T-helper 1 cell (primary cell): ENCODE data around the gene CLSTN1.
"Not testable (repeated sequence)": the region's sequence is repeated elsewhere in the genome, so short reads cannot be mapped to it uniquely, and the experiment has no call there.

Experiments
- DNase-seq, 5 donors: peaks; one replicate each; pipeline ENCODE4 v3.0.0-alpha.2; 2012 to 2020

CLSTN1 gene

GRCh38 chr1:9825093-9826074, 1.6 kb upstream of the CLSTN1 start:
- DNase-seq: peak in 4 of 5 donors; percentile 27 to 40 (median 33)

GRCh38 chr1:9824702-9825089, 931 bp upstream of the CLSTN1 start:
- DNase-seq: no peak

DNA sequence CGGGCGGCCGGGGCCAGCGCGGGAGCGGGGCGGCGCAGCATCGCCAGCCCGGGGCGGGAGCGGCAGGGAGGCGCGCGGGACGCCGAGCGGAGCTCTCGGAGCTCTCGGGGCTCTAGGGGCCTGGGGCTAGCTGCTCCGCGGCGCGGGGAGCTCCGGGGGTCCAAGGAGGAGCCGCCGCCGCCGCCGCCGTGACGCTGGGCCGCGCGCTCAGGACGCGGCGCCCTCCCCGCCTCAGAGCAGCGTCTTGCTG, 147 bp downstream of the CLSTN1 start:
- no peak for DNase-seq

DNA sequence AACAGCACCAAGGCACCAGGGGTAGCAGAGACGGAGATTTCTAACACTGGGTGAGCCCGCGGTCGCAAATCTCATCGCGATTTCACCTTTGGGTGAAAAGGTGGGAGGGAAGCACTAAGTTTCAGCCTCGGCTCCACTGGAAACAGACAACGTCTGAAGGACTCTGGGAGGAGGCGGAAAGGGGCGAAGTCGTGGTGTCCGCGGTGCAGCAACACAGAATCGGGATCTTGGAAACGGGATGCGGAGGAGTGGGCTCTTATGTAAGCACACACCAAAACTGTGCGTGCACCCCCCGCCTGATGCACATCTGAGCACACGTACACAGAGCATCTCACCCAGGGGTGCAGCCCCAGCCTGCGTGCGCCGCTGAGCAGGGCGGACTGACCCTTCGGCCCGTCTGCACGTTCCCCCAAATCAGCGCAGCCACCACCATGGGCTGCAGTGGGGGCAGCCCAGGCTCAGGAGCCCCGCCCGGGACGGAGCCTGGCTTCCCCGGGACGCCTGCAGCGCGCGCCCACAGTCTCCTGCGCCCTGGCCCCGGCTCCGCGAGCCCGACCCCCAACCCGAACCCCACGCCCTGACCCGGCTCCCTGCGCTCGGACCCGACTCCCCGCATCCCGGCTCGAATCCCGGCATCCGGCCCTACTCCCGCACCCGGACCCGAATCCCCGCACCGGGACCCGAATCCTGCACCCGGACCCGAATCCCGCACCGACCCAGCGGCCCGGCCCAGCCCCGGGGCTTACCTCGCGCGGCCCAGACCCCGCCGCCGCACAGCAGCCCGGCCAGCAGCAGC, 670 bp downstream of the CLSTN1 start:
- peak in 1 of 5 donors; percentile 27 for DNase-seq

DNA sequence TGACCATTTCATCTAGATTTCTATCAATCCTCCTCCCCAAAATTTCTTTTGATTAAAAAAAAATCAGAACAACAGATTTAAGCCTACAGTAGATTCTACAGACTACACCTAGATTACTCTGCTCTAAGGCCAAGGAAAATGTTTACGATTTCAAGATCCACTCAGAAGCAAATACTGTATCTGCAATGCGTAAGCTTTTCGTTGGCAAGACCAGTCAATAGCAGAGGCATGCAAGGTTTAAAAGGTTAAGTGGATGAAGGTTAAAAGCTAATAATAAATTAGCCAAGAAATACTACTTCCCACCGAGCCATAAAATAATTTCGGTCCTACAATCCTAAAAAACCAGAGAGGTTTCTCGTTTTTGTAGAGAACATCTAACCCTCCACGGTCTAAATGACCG, 1.3 kb downstream of the CLSTN1 start:
- no peak for DNase-seq

DNA sequence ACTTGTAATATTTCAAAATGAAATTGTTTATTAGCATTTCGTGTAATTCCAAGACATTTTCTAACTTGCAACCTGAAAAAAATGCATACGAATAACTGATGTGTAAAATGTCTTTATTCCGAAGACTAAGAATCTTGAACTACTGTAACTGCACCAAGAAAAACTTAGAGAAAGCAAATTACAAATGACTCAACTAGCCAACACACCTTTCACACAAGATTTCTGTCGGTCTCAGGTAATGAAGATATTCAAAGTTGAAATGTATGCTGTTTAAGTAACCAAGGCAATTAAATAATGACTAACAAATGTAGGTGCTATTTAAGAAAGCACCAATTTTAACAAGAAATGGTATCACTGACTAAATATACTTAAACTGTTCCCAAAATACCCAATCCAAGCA, 2.1 kb downstream of the CLSTN1 start:
- no peak for DNase-seq

- no peak for DNase-seq
These were observed 3.2 kb downstream of the CLSTN1 start for GRCh38 chr1:9820521-9820920.

DNA sequence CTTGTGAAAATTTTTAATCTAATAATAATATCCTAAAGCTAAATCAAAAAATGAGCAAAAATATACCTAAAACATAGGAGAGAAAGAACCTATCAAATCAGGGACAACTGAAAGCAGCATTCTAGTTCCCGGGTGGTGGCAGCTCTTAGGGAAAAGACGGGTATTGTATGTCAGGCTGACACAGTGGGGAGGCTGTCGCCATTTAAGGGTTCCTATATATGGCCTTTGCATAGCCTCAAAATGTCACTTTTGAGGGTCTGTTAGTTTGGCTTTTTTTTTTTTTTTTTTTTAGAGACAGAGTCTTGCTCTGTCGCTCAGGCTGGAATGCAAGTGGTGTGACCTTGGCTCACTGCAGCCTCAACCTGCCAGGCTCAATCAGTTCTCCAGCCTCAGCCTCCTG, 6.0 kb downstream of the CLSTN1 start:
- DNase-seq: no peak

GRCh38 chr1:9816199-9816598, 7.6 kb downstream of the CLSTN1 start:
- DNase-seq: no peak

GRCh38 chr1:9815150-9815549, 8.6 kb downstream of the CLSTN1 start:
- no peak for DNase-seq

DNA sequence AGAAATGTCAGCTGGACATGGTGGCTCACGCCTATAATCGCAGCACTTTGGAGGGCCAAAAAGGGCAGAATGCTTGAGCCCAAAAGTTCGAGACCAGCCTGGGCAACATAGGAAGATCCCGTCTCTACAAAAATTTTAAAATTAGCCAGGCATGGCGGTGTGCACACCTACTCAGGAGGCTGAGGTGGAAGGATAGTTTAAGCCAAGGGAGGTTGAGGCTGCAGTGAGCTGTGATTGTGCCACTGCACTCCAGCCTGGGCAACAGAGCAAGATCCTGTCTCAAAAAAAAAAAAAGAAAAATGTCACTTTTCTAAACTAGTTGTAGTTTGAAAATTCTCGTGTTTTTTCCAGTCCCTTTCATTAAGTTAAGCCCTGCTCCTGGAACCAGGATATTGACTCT, 9.1 kb downstream of the CLSTN1 start:
- no peak for DNase-seq

DNA sequence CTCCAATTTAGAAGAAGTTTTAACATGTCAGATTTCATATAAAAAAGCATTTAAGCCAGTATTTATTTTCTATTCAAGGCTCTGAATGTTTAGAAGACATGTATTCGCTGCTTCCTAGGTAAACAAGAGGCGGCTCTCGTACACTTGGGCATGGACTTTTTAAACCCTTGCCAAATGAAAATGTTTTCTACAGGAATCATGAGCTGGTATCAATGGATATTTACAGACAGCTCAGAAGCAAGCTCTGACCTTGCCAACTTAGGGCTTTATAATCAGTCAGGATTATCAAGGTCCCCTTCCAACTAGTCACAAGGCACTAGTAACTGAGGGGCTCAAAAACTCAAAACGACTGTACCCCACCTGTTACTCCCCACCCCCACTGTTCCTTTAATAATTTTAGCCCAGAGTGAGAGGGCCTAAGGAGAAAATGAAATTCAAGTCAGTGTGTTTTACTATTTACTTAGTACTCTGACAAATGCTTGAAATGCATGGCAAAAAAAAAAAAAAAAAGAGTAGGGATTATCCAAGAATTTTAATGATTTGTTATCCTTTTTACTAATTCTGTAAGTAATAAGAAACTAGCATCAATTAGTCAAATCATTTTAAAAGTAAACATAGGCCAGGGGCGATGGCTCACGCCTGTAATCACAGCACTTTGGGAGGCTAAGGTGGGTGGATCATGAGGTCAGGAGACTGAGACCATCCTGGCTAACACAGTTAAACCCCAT, 12.4 kb downstream of the CLSTN1 start:
- no peak for DNase-seq

DNA sequence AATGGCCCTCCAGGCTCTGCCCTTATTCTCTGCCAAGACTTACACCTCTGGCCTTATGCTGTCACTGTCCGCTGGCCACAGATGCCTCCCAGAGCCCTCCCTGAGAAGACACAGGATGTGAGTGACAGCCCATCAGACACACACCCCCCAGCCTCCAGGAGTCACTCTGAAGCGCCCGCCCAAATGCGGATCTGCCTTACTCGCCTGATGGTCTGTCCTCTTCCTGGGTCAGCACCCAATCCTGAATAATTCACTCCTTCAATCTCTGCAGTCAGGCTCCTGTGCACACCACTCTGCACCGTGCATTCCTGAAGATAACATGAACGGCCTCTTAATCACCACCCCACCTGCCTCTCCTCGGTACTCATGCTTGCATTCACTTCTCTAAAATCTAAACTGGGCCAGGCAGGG, 14.7 kb downstream of the CLSTN1 start:
- no peak for DNase-seq

DNA sequence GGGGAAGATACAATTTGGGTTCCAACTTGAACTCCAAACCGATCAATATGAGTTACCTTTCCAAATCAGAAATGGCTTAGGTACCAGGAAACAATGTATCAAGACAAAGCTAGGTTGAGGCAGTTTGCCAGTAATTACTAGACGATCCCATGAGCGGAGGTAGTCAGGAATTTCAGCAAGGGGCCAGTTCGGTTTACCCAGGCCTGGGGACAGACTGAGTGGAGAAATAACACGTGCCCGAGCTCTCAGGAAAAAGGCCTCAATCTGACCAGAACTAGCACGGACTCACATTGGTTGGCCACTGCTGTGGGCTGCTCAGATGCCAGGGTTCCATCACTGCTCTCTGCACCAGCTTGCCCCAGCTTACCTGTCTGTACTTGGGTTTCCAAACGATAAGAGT, 15.3 kb downstream of the CLSTN1 start:
- no peak for DNase-seq

DNA sequence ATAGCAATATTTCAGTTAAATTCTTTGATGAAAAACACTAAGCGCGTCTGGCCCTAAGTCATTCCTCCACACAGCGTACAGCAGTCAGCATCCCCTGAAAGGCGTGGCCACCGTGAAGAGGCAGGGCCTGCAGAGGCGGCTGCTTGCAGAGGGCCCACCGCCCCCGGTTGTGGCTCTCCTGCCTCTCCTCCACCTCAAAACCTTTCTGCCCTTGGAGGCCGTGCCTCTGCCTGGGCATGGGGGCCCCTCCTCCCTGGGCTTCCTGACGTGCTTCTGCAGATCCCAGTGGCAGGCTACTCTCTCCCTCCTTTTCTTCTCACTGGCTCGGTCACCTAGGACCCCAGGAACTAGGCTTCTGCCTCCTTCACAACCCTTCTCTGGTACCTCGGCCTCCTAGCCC, 16.2 kb downstream of the CLSTN1 start:
- no peak for DNase-seq

DNA sequence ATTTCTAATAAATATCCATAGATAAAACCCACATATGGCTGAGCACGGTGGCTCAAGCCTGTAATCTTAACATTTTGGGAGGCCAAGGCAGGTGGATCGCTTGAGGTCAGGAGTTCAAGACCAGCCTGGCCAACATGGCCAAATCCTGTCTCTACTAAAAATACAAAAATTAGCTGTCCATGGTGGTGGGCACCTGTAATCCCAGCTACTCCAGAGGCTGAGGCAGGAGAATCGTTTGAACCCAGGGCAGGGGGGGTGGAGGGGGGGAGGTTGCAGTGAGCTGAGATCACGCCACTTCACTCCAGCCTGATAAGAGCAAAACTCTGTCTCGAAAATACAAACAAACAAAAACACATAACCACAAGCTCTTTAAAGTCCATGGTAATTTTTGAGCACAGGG, 17.8 kb downstream of the CLSTN1 start:
- not testable (repeated sequence) for DNase-seq

DNA sequence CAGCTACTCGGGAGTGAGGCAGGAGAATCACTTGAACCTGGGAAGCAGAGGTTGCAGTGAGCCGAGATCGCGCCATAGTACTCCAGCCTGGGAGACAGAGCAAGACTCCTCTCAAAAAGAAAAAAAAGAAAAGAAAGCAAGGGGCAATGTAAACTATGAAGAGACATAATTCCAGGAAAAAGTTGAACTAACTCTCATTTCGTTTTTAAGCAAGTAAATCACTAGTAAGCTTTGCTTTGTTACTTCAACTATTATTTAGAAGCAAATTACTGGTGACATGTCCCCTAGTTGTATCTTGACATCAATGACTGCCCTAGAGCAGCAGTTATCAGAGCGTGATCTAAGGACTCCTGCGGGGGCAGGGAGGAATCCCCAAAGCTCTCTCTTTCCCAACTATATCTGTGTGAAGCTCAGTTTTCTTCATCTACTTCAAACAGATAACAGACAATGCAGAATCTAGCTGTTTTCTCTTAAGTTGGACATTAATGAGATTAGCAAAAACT, 18.7 kb downstream of the CLSTN1 start:
- DNase-seq: no peak

- DNase-seq: not testable (repeated sequence)
These were observed 20.5 kb downstream of the CLSTN1 start for GRCh38 chr1:9803003-9803918.

- no peak for DNase-seq
These were observed 21.9 kb downstream of the CLSTN1 start for GRCh38 chr1:9801909-9802308.

DNA sequence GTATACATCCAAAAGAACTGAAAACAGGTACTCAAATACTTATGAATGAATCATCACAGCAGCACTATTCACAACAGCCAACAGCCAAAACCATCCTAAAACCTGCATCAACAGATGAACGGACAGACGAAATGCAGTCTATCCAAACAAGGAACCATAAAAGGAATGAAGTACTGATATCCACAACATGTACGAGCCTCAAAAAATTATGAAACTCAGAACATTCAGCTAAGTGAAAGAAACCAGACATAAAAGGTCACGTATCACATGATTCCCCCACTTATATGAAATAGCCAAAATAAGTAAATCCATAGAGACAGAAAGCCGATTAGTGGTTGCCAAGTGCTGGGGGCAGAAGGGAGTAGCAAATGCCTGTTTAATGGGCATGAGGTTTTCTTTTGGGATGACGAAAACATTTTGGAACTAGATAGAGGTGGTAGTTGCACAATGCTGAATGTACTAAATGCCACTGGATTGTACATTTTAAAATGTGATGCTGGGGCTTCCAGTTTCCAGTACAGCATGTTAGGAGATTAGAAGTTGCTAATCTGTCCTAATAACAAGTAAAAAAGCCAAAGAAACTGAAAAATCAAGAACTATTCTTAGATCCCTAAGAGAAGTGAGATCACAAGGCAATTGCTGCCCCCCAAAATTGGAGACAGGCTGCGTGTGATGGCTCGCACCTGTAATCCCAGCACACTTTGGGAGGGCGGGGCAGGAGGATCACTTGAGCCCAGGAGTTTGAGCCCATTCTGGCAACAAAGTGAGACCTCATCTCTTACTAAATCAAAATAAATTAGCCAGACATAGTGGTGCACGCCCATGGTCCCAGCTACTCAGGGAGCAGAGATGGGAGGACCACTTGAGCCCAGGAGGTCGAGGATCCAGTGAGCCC, 25.3 kb downstream of the CLSTN1 start:
- no peak for DNase-seq

DNA sequence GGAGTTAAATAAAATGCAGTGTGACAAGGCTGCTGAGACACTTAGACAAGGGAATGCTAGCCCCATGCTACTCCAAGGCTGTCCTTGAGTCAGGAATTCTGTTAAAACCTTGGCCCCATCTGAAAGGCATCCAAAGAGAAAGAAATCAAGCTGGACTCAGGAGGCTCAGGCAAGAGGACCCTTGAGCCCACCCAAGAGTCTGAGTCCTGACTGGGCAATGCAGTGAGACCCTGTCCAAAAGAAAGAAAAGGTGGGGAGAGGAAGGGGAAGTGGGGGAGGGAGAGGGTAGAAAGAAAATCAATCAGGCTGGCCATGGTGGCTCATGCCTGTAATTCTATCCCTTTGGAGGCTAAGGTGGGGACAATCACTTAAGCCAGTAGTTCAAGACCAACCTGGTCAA, 26.7 kb downstream of the CLSTN1 start:
- no peak for DNase-seq
